ENCODE data around the gene RCAN3.

Gene RCAN3

GRCh38 chr1:24575905-24576587 lies 73.4 kb downstream of the RCAN3 start:
- Histone ChIP-seq H3K4me3 (ENCODE audit: low read depth in 1 of 2, low read length in 2 of 2) (no peak overlapping the region), H3K9ac (ENCODE audit: low read depth, low read length) (no peak overlapping the region), H3K9me3 (ENCODE audit: insufficient read depth, low read length, severe bottlenecking) (no peaks in the 10 kb centered on the region), H2AFZ (ENCODE audit: low read depth, low read length) (no peak overlapping the region), H3K4me1 (ENCODE audit: insufficient read depth, low read length) (no peaks in the 10 kb centered on the region), H3K36me3 (ENCODE audit: insufficient read depth, low read length) (no peaks in the 10 kb centered on the region), H3K27me3 (ENCODE audit: insufficient read depth, low read length, poor library complexity) (peaks cover 3% of the 10 kb centered on the region), H3K27ac (ENCODE audit: low read length) (no peak overlapping the region), H3K79me2 (ENCODE audit: insufficient read depth, low read length) (no peaks in the 10 kb centered on the region), H4K20me1 (ENCODE audit: insufficient read depth, low read length) (no peaks in the 10 kb centered on the region), H3K4me2 (ENCODE audit: insufficient read depth, low read length) (no peak overlapping the region)
- no peak for ATAC-seq (ENCODE audit: insufficient read depth, low read depth)
- no peak for DNase-seq
- no peak for TF ChIP-seq CTCF (IDR thresholded peaks at IDR 0.05; ENCODE audit: borderline replicate concordance, extremely low read depth, low read length, poor library complexity, severe bottlenecking)
- TF ChIP-seq EZH2 (IDR thresholded peaks at IDR 0.05; ENCODE audit: borderline replicate concordance, low read depth, low read length, severe bottlenecking) = no peak

- no peaks in the 10 kb centered on the region for H3K4me1 ChIP-seq (ENCODE audit: insufficient read depth, low read length)
- H2AFZ ChIP-seq (ENCODE audit: low read depth, low read length) = no peak overlapping the region
- no peak overlapping the region for H3K9ac ChIP-seq (ENCODE audit: low read depth, low read length)
- no peaks in the 10 kb centered on the region for H4K20me1 ChIP-seq (ENCODE audit: insufficient read depth, low read length)
- H3K27me3 ChIP-seq (ENCODE audit: insufficient read depth, low read length, poor library complexity) = peaks cover 3% of the 10 kb centered on the region
- H3K4me2 ChIP-seq (ENCODE audit: insufficient read depth, low read length) = no peak overlapping the region
- ATAC-seq (ENCODE audit: insufficient read depth, low read depth) = no peak
- DNase-seq = no peak
- no peak overlapping the region for H3K27ac ChIP-seq (ENCODE audit: low read length)
- no peaks in the 10 kb centered on the region for H3K36me3 ChIP-seq (ENCODE audit: insufficient read depth, low read length)
- H3K79me2 ChIP-seq (ENCODE audit: insufficient read depth, low read length) = no peaks in the 10 kb centered on the region
- H3K4me3 ChIP-seq (ENCODE audit: low read depth in 1 of 2, low read length in 2 of 2) = no peak overlapping the region
- no peaks in the 10 kb centered on the region for H3K9me3 ChIP-seq (ENCODE audit: insufficient read depth, low read length, severe bottlenecking)
- TF ChIP-seq EZH2 (IDR thresholded peaks at IDR 0.05; ENCODE audit: borderline replicate concordance, low read depth, low read length, severe bottlenecking) = no peak
- no peak for TF ChIP-seq CTCF (IDR thresholded peaks at IDR 0.05; ENCODE audit: borderline replicate concordance, extremely low read depth, low read length, poor library complexity, severe bottlenecking)
Measured at GRCh38 chr1:24578846-24579245, 76.2 kb downstream of the RCAN3 start.

- no peak for DNase-seq
- Histone ChIP-seq H3K36me3 (ENCODE audit: insufficient read depth, low read length) (no peaks in the 10 kb centered on the region), H2AFZ (ENCODE audit: low read depth, low read length) (no peak overlapping the region), H3K79me2 (ENCODE audit: insufficient read depth, low read length) (no peaks in the 10 kb centered on the region), H3K4me2 (ENCODE audit: insufficient read depth, low read length) (no peak overlapping the region), H3K4me3 (ENCODE audit: low read depth in 1 of 2, low read length in 2 of 2) (no peak overlapping the region), H3K4me1 (ENCODE audit: insufficient read depth, low read length) (no peaks in the 10 kb centered on the region), H3K27ac (ENCODE audit: low read length) (no peak overlapping the region), H4K20me1 (ENCODE audit: insufficient read depth, low read length) (no peaks in the 10 kb centered on the region), H3K9me3 (ENCODE audit: insufficient read depth, low read length, severe bottlenecking) (no peaks in the 10 kb centered on the region), H3K9ac (ENCODE audit: low read depth, low read length) (no peak overlapping the region), H3K27me3 (ENCODE audit: insufficient read depth, low read length, poor library complexity) (peaks cover 3% of the 10 kb centered on the region)
- no peak for TF ChIP-seq EZH2 (IDR thresholded peaks at IDR 0.05; ENCODE audit: borderline replicate concordance, low read depth, low read length, severe bottlenecking)
- no peak for ATAC-seq (ENCODE audit: insufficient read depth, low read depth)
Measured at GRCh38 chr1:24580756-24581155, 78.1 kb downstream of the RCAN3 start.

- Histone ChIP-seq H3K4me1 (ENCODE audit: insufficient read depth, low read length) (no peaks in the 10 kb centered on the region), H4K20me1 (ENCODE audit: insufficient read depth, low read length) (no peaks in the 10 kb centered on the region), H3K4me3 (ENCODE audit: low read depth in 1 of 2, low read length in 2 of 2) (no peak overlapping the region), H3K9me3 (ENCODE audit: insufficient read depth, low read length, severe bottlenecking) (no peaks in the 10 kb centered on the region), H3K9ac (ENCODE audit: low read depth, low read length) (no peak overlapping the region), H2AFZ (ENCODE audit: low read depth, low read length) (no peak overlapping the region), H3K27ac (ENCODE audit: low read length) (no peak overlapping the region), H3K79me2 (ENCODE audit: insufficient read depth, low read length) (no peaks in the 10 kb centered on the region), H3K27me3 (ENCODE audit: insufficient read depth, low read length, poor library complexity) (peaks cover 3% of the 10 kb centered on the region), H3K36me3 (ENCODE audit: insufficient read depth, low read length) (no peaks in the 10 kb centered on the region), H3K4me2 (ENCODE audit: insufficient read depth, low read length) (no peak overlapping the region)
- no peak for DNase-seq
- ATAC-seq (ENCODE audit: insufficient read depth, low read depth) = no peak
- TF ChIP-seq EZH2 (IDR thresholded peaks at IDR 0.05; ENCODE audit: borderline replicate concordance, low read depth, low read length, severe bottlenecking) = no peak
- no peak for TF ChIP-seq CTCF (IDR thresholded peaks at IDR 0.05; ENCODE audit: borderline replicate concordance, extremely low read depth, low read length, poor library complexity, severe bottlenecking)
Measured at GRCh38 chr1:24584171-24584647, 81.6 kb downstream of the RCAN3 start.

All from DND-41 (cell line).